ENCODE measurements around the gene RIC8B.

Gene RIC8B

DNA sequence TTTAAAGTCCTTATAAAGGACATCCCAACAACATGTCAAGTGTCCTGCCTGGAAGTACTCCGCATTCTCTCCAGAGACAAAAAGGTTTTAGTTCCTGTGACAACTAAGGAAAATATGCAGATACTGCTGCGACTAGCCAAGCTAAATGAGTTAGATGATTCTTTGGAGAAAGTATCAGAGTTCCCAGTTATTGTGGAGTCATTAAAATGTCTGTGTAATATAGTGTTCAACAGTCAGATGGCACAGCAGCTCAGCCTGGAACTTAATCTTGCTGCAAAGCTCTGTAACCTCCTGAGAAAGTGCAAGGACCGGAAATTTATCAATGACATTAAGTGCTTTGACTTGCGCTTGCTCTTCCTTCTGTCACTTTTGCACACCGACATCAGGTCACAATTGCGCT, 40.2 kb downstream of the RIC8B start:
- DNase-seq = no peak

GRCh38 chr12:106815741-106816140, 41.3 kb downstream of the RIC8B start:
- DNase-seq = no peak

DNA sequence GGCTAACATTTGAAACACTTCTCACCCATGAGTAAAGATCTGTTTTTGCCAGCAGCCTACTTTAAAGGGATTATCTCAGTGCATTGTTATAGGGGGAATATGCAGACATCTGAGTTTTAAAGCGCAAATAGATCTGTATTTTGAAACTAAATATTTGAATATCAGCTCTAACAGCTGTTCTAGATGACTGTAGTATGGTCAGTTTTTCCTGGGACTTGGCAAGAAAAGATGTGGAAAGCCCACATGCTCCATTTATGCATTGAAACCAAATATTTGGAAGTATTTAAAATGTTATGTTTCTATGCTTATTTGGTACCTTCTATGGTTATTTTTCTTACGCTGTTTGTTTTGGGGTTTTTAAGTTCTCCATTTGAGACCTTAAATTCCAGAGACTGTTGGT, 41.7 kb downstream of the RIC8B start:
- no peak for DNase-seq

DNA sequence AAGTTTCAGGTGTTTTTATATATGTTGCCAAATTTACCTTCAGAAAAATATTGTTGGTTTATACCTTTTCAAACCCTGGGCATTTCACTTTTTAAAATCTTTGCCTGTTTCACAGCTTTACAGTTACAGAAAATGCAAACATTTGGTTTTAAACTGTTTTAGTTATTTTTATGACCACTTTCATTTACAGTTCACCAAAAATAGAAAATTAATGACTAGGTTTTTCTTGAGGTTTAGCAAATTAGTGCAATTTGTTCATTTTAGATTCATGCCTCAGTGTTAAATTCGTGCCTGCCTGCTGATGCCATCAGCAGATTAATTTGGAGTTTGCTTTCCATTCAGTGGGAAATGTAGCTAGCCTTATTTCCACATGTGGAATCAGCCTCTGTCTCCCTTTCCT, 45.5 kb downstream of the RIC8B start:
- no peak for DNase-seq

GRCh38 chr12:106831699-106832098, 57.2 kb downstream of the RIC8B start:
- no peak for DNase-seq

- DNase-seq = no peak
Observed at GRCh38 chr12:106837782-106838181, 63.3 kb downstream of the RIC8B start.

GRCh38 chr12:106839333-106839732, 64.9 kb downstream of the RIC8B start:
- DNase-seq = no peak

DNA sequence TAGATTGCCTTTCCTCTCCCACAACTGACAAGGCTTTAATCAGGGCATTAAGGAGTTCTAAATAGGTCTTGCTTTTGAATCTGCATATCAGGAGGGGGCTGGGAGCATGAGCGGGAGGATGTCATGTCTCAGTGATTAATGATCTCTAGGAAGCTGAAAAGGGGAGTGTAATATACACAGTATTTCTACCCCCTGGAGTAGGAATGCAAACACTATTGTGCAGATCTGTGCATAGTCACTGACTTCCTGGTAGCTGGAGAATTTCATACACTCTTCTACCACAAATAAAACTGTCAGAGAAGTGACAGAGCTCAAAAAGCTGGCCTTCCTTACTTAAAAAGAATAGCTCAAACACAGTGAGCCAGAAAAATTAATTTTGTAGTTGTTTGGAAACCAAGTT, 65.8 kb downstream of the RIC8B start:
- no peak for DNase-seq

DNA sequence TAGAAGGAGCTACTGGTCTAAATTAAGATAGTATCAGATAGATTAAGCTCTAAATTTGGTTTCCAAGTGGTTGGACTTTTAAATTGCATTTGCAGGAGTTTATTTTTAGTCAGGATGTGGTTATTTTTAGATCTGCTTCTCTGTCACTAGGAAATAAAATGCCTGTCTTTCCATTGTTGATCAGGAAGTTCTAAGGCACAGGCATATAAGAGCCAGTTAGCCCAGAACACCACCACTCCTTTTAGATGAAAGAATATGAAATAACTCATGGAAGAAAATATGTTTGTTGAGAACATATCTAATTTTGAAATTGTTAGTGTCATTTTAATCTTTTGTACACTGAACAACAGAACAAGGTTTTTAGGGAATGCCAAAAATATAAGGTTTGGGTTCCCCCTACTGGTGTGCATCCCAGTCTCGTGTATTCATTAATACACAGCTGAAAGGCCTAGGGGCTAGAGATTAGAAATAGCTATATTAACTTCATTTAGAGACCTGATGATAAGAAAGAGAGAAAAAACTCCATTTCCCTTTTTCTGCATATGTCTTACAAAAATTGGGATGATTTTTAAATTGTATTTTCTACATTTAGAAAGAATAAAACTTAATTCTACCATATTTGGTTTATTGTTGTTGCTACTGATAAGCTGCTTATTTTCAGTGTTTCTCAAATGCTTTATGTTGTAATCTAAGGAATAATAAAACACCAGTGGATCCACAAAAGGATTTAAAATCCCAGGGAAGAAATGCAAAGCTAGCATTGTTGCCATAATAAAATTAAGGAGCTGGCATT, 67.2 kb downstream of the RIC8B start:
- DNase-seq = peak; percentile 46

DNA sequence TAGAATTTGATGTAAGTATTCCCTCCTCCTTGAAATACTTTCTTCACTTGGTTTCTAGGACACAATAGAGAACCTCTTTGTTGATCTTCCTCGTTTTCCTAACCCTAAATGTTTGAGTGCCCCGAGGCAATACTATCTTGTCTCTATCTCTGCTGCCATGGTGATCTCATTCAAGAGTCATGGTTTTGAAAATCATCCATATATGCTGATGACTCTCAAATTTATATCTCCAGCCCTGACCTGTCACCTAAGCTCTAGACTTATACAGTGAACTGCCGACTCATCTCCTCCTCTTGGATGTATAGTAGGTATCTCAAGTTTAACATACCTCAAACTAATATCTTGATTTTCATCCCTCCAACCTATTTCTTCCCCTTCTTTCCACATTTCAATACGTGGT, 71.4 kb downstream of the RIC8B start:
- no peak for DNase-seq

DNA sequence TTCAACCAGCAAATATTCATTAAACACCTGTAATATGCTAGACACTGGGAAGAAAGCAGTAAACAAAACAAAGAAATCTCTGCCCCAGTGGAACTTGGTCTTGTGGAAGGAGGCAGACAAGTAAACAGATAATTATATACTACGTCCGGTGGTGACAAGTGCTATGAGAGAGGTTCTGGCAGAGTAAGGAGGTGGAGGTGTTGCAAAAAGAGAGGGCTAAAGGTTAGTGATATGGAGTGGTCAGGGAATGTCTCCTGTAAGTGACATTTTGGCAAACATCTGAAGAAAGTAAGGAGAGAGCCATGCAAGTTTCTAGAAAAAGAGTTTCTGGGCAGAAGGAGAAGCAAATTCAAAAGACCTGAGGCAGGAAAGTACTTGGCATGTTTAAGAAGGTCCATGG, 73.4 kb downstream of the RIC8B start:
- no peak for DNase-seq

- DNase-seq = no peak
Observed at GRCh38 chr12:106851306-106851705, 76.8 kb downstream of the RIC8B start.

- no peak for DNase-seq
Observed at GRCh38 chr12:106854723-106855122, 80.2 kb downstream of the RIC8B start.

- DNase-seq = no peak
Observed at GRCh38 chr12:106855221-106855758, 80.8 kb downstream of the RIC8B start.

DNA sequence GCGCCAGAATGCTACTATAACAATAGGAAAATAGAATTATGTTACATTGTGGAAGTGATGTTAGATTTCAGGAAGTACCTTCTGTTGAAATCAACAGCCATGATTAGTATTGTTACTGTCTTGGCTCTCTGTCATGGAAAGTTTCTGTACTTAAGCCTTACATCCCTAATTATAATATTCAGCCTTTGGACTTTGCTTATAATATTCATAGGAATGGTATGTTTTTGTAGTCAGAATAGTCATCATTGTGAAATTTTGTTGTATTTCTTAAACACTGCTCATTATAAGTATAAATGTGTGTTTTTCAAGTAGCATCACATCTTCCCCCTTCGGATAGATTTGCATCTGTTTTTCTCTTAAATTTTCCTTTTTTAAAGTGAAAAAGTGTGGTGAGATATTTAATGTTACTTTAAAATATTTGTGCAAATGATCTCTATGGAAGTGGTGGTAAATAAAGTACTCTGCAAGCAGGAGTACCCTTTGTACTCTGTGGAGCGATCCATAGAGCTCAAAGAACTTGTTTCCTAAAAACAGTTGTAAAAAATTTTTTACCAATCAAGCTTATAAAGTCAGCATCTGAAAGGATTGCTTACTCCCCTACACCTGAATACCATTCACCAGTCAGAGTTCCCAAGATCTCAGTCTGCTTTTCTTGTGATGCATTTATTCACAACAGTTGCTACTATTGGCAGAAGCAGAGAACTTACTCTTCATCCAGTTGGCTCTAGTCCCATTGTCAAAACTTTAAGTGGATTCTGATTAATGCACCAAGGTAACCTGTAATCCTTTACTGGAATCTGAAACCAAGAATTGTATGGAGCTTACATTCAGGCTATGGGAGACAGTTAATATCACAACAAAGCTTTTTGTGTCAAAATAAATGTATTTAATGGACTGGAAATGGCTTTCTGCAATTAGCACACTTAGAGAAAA, 87.8 kb downstream of the RIC8B start:
- no peak for DNase-seq

- no peak for DNase-seq
Observed at GRCh38 chr12:106863189-106863588, 88.7 kb downstream of the RIC8B start.

DNA sequence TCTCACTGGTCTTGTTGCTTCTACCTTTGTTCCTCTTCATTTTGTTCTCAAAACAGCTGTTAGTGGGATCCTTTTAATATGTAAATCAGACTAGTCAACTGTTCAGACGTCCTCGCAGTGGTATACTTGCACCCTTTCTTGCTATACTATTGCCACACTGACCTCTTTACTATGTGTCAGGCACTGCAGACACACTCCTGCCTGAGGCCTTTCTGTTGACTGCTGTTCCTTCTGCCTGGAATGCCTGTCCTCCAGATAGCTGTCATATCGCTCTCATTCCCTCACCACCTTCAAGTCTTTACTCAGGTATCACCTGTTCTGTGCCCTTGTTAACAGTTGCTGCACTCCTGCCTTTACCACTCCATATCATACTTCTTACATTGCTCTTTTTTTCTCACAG, 91.2 kb downstream of the RIC8B start:
- no peak for DNase-seq

- DNase-seq = no peak
Observed at GRCh38 chr12:106866426-106867080, 92.1 kb downstream of the RIC8B start.

- DNase-seq = no peak
Observed at GRCh38 chr12:106867651-106868050, 93.2 kb downstream of the RIC8B start.

DNA sequence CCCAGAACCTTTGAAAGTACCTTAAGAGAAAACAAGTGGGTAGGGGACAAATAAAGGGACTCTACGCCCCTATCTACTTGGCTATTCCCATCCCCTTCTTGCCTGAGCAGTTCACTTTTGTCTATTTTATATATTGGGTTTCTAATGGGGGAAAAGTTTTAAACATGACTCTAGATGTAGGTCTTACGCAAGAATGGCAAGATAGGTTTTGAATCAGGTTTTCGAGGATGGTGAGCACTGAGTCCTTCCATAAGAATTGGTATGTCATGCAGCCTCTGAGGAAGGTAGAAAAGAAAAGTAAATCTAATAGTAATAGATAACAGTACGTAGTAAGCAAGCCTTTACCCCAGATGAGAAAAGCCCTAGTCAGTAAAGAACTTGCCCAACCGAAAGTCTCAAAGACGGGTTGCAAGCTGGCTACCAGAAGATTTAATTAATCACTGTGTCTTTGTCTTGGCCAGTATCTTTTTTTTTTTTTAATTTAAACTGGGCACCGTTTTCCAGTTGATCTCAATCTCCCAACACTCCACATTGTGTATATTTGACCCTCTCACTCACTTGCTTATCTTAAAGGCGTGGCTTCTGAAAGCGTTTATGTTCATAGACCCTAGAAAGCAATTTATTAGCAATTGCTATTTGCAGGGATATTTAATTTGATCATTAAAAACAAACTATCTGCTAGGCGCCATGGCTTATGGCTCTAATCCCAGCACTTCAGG, 94.7 kb downstream of the RIC8B start:
- no peak for DNase-seq

GRCh38 chr12:106870116-106870515, 95.6 kb downstream of the RIC8B start:
- DNase-seq = no peak

DNA sequence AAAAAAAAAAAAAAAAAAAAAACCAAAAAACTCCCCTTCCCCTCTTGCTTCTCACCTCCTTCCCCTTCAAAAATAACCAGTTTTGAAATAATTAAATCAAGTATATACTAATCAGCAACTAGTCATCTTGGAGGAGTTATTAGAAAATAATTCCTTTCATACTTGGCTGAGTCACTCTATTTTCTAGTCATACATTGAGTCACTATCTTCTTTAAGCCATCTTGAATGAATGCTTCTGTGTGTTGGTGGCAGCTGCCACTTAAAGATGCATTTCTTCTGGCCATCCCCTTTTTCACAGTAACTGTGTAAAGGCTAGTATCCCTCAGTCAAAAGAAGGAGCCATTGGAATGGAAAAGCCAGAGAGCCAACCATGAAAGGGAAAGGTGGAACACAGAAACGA, 97.0 kb downstream of the RIC8B start:
- no peak for DNase-seq

- DNase-seq = no peak
Observed at GRCh38 chr12:106873983-106874382, 99.5 kb downstream of the RIC8B start.

Measured in left hindlimb (tissue), 1 donor.